Measurements from ENCODE around the gene EFNA1.
"Not testable (repeated sequence)": the region's sequence is repeated elsewhere in the genome, so short reads cannot be mapped to it uniquely, and the experiment has no call there.

Gene EFNA1

DNA sequence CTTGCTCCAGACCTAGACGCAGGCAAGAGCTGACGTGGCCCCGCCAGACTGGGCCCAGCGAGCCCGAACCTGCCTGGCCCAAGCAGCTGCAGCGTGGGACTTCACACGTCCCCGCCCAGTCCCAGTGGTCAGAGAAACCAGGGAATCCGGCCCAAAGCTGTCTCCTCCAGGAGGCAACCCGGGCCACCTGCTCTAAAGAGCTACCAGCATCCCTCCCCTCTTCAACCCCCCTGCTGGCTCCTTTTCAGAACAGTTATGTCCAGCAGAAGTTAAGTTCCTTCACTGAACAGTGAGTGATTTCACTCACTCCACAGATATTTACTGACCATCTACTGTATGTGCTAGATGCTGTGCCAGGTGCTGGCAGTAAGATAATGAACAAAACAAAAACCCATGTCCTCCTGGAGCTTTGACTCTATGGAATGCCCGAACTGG, 2.1 kb upstream of the EFNA1 start:
- no peak for DNase-seq

- DNase-seq: no peak
Observed at GRCh38 chr1:155125946-155126555, 1.6 kb upstream of the EFNA1 start.

DNA sequence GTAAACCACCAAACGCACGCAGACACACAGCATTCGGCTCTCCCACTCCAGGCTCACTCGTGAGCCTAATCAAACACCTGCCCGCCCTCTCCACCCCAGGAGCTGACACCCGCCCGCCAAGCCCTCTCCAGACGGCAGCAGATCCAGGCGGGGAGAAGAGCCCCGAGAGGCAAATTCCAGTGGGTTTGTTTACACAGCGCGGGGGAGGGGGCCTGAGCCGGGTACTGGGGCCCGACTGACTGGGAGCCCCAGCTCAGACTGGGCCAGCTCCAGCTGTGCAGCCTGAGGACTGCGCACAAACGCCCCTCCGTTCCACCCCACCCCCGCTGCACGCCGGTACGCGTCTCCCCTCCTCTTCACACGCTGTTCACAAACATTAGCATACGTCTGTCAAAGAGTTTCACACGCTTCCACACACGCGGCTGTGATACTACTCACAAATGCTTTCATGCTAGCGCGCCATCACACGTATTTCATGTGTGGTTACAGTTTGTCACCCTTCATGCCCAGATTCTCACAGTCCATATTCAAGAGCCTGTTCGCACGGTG, 1.0 kb upstream of the EFNA1 start:
- DNase-seq: peak; percentile 37

- no peak for DNase-seq
Observed at GRCh38 chr1:155127967-155128754, 485 bp downstream of the EFNA1 start.

GRCh38 chr1:155128755-155129473, 1.2 kb downstream of the EFNA1 start:
- no peak for DNase-seq

DNA sequence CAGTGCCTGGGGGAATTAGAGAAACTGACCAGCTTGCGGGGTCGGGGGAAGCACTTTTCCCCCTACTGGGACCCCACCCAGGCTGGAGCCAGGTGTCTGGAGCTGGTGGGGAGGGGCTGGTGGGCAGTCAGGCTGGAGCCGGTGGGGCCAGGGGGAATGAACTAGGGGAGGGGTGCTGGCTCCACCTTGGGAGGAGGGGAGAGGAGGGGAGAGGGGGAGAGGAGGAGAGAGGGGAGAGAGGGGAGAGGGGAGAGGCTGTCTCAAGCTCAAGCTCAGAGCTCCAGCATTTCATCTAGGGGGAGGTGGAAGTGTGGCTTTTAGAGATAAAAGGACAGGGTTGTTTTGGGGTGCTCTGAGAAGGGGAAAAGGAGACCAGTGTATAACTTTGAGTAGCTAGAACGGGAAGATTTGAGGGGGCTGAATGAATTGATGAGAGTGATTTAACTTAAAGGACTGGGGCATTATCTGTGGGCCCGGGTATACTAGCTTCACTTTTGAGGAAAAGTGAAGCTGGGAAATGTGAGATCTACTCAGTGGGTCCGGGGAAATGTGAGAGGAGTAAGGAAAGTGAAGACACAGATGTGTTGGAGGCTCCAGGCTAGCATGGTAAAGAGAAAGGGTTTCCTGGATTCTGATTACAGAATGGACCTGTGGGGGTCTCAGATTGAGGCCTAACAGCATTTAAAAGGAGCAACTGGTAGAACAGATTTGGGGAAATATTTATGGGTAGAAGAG, 2.8 kb downstream of the EFNA1 start:
- DNase-seq: no peak

- DNase-seq: no peak
Observed at GRCh38 chr1:155131285-155131684, 3.6 kb downstream of the EFNA1 start.

DNA sequence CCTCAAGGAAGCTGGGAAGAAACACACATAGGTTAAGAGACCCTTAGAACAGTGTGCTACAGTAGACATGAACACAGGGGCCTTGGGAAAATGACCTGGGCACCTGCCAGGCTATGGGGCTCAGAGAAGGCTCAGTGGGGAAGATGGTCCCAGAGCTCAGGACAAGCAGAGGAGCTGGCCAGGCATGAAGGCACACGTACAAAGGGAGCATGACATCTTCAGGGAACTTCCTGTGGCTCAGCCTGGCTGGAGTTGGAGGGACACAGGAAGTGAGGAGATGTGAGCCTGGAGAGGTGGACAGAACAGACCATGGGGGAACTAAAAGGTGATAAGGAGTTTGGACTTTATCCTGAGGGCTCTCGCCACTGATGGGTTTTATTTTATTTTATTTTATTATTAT, 4.2 kb downstream of the EFNA1 start:
- no peak for DNase-seq

- no peak for DNase-seq
Observed at GRCh38 chr1:155133799-155134281, 6.2 kb downstream of the EFNA1 start.

DNA sequence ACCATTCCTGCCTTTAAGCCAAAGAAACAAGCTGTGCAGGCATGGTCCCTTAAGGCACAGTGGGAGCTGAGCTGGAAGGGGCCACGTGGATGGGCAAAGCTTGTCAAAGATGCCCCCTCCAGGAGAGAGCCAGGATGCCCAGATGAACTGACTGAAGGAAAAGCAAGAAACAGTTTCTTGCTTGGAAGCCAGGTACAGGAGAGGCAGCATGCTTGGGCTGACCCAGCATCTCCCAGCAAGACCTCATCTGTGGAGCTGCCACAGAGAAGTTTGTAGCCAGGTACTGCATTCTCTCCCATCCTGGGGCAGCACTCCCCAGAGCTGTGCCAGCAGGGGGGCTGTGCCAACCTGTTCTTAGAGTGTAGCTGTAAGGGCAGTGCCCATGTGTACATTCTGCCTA, 6.6 kb downstream of the EFNA1 start:
- DNase-seq: no peak

DNA sequence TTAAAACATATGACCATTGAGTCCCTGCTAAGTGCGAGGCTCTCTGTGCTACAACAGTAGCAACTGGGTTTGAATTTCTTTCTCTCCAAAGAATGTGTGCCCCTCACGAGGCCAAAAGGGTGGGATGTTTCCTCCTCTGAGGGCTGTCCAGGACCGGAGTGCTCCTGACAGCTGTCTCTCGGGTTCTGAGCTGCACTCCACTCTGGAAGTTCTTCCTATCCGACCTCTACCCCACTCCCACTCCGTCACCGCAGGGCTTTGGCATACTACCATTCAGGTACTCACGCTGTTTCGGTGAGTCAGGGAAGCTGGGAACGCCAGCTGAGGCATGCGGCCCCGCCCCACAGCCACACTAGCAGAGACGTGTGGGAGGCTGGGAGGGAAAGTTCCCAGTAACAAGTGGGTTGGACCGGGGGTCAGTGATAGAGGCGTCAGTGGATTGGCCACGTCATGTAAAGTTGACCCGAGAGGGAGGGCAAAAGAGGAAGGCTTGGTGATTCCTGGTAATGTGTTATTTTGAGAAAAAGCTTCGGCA, 7.3 kb downstream of the EFNA1 start:
- peak; percentile 97 for DNase-seq

DNA sequence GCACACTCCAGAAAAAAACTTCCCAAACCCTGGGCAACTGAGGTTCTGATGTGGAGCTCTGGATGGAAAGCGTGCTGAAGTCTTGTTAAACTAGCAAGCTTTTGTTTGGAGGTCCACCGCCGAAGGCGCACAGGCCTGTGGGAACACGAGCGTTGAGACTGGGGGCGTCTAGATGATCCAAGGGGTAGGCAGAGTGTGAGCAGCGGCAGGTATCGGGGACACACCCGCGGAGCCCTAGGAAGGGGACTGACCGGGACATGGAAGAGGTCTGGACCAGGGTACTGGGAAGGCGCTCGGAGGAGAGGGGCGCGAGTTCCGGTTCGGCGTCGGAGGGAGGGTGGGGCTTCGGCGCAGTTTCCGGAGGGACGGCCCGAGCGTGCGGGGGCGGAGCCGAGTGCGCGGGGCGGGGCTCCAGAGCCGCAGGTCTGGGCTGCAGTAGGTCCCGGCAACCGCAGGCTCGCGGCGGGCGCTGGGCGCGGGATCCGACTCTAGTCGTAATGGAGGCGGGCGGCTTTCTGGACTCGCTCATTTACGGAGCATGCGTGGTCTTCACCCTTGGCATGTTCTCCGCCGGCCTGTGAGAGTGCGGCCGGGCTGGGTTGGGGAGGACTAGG, 7.8 kb downstream of the EFNA1 start, which contains the start of gene SLC50A1:
Gene SLC50A1, plus strand, starts transcription at position 438 of the 614 bp plus-strand sequence. Its CDS starts 60 bp downstream, at position 498.
- DNase-seq: peak; percentile 98

GRCh38 chr1:155136748-155137147, 9.1 kb downstream of the EFNA1 start:
- no peak for DNase-seq

DNA sequence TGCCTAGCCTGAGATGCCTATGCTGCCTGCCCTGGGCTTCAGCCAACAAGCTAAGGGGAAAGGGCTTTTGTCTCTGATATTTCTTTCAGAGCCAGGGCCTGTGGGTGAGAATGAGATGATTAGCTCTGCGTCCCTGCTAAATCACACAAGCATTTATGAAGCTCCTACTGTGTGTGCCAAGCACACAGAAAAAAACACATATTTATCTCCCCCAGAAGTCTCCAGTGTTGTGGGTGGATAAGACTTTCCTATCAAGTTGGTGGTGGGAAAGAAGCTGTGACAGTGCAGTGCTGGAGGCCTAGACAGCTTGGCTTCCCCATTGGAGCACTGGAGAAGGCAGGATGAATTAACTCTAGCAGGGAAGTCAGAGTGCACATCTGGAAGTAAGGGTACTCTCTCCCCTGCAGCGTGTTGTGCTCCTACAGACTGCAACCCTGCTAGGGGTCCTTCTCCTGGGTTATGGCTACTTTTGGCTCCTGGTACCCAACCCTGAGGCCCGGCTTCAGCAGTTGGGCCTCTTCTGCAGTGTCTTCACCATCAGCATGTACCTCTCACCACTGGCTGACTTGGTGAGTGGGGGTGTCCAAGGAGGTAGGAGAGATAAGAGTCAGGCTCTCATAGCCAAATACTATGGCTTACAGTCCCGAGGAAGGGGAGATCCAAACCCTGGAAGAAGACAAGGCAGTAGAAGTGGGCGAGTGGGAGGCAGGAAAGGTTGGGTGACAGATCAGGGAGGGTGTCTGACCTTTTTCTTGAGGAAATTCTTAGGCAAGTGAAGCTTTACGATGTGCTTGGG, 9.7 kb downstream of the EFNA1 start:
- DNase-seq: no peak

DNA sequence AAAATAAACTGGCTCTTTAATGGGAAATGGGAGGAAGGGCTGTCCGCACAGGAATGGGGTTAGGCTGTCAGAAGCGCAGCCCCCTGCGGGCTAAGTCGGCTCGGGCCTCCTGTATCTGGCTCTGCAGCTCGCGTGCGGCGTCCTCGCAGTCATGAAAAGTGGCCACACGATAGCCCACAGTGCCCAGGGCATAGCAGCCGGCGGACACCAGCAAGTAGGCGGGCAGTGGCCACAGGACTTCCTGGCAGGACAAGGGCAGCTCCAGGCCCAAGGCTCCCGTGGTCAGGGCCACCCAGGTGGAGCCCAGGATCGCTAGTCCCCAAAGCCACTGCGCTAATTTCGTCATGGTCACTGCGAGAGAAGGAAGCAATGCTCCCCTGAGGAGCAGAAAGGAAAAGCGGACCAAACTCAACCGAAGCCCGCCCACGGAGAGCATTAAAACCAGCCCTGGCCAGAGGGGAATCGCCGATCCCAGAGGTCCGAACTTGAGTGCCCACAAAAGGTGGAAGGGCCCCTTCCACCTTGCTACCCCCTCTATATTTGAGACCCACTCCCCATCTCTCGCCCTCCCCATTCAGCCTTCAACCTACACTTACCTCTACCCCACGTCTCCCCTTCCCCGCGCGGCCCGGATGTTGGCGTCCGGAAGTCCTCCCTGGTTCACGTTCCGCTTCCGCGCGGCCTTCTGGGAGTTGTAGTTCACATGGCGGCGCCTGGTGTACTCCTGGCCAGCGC, 12.4 kb downstream of the EFNA1 start, which contains the start of gene DPM3:
Gene DPM3, minus strand, starts transcription at position 637 of the 735 bp plus-strand sequence. Its CDS starts 291 bp downstream, at position 346.
- DNase-seq: peak; percentile 92

DNA sequence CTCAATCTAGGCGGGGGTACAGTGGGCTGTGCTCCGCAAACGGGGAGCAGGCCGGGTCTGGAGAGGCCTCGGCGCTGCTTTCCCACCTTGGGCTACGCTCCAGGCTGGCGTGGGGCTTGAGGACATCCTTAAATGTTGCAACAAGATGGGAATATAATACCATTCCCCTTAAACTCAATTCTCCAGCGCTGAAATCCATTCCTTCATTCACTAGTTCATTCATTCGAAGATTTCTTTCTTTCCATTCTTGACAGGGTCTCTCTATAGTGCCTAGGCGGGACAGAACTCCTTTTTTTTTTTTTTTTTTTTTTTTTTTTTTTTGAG, 12.9 kb downstream of the EFNA1 start:
- DNase-seq: no peak

DNA sequence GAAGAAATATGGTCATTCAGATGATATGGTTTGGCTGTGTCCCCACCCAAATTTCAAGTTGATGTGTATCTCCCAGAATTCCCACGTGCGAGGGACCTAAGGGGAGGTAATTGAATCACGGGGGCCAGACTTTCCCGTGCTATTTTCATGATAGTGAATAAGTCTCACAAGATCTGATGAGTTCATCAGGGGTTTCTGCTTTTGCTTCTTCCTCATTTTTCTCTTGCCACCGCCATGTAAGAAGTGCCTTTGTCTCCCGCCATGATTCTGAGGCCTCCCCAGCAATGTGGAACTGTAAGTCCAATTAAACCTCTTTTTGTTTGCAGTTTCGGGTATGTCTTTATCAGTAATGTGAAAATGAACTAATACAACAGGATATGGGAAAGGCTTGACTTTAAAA, 14.1 kb downstream of the EFNA1 start:
- DNase-seq: peak; percentile 62

- DNase-seq: no peak
Observed at GRCh38 chr1:155145491-155145890, 17.8 kb downstream of the EFNA1 start.

GRCh38 chr1:155155996-155156643, 28.4 kb downstream of the EFNA1 start:
- DNase-seq: not testable (repeated sequence)

- no peak for DNase-seq
Observed at GRCh38 chr1:155158991-155159390, 31.3 kb downstream of the EFNA1 start.
